AG09309 (cell line): ENCODE measurements around the gene EHMT1.

Experiments
- DNase-seq: peaks from one replicate; pipeline ENCODE4 v3.0.0-alpha.2; 2010; ENCODE audit warnings: low read depth
- H3K4me3 ChIP-seq: 2 replicates; pipeline ENCODE4 v1.5.1; 2011; ENCODE audit warnings: mild to moderate bottlenecking, low read depth, low read length, moderate library complexity; ENCODE audit not compliant: control insufficient read depth
- CTCF ChIP-seq: IDR thresholded peaks from 2 replicates; pipeline ENCODE4 v1.5.1; 2011; ENCODE audit warnings: mild to moderate bottlenecking, low read depth, low read length, inconsistent platforms; ENCODE audit not compliant: insufficient read depth, control insufficient read depth; ENCODE audit errors: missing control alignments

The EHMT1 gene

GRCh38 chr9:137705906-137706305 is 87.1 kb downstream of the EHMT1 start:
- TF ChIP-seq CTCF: no peak
- no peak for DNase-seq
- H3K4me3 ChIP-seq: no peak overlapping the region

GRCh38 chr9:137707361-137707760 is 88.6 kb downstream of the EHMT1 start:
- no peak overlapping the region for H3K4me3 ChIP-seq
- TF ChIP-seq CTCF: no peak
- DNase-seq: no peak

- no peak for DNase-seq
- H3K4me3 ChIP-seq: no peak overlapping the region
- TF ChIP-seq CTCF: no peak
These were observed 89.9 kb downstream of the EHMT1 start for GRCh38 chr9:137708590-137709284.

- no peak for TF ChIP-seq CTCF
- no peak overlapping the region for H3K4me3 ChIP-seq
- DNase-seq: no peak
These were observed 90.8 kb downstream of the EHMT1 start for GRCh38 chr9:137709411-137710101.

- DNase-seq: no peak
- no peak for TF ChIP-seq CTCF
- H3K4me3 ChIP-seq: no peak overlapping the region
These were observed 91.9 kb downstream of the EHMT1 start for GRCh38 chr9:137710704-137711103.

GRCh38 chr9:137711678-137712105 is 92.9 kb downstream of the EHMT1 start:
- TF ChIP-seq CTCF: no peak
- H3K4me3 ChIP-seq: no peak overlapping the region
- no peak for DNase-seq
